Adrenal gland (tissue), 5 donors: ENCODE data around the gene STX18.

ENCODE experiments used
- POLR2A ChIP-seq, 2 donors: fragments of 450-650 bp; IDR thresholded peaks; one replicate each; pipeline ENCODE4 v1.6.1; 2017; ENCODE audit warnings: antibody characterized with exemption in 2 of 2, mild to moderate bottlenecking in 2 of 2, moderate library complexity in 1 of 2
- TF ChIP-seq, protein P1 (sequence below), 6 experiments: fragments of 450-650 bp in 4 of 6; fragments of 200-600 bp in 2 of 6; sonication (generic) in 1 of 6; IDR thresholded peaks; 1 replicate in 5 of 6; 2 replicates in 1 of 6; pipeline versions ENCODE4 v1.5.1 to v1.8.0; 2016 to 2021; ENCODE audit warnings: antibody characterized with exemption in 6 of 6, mild to moderate bottlenecking in 2 of 6, moderate library complexity in 1 of 6
- donor health status: DM: no; HTN: no; CAD: no.

- TF ChIP-seq, protein P1, sequence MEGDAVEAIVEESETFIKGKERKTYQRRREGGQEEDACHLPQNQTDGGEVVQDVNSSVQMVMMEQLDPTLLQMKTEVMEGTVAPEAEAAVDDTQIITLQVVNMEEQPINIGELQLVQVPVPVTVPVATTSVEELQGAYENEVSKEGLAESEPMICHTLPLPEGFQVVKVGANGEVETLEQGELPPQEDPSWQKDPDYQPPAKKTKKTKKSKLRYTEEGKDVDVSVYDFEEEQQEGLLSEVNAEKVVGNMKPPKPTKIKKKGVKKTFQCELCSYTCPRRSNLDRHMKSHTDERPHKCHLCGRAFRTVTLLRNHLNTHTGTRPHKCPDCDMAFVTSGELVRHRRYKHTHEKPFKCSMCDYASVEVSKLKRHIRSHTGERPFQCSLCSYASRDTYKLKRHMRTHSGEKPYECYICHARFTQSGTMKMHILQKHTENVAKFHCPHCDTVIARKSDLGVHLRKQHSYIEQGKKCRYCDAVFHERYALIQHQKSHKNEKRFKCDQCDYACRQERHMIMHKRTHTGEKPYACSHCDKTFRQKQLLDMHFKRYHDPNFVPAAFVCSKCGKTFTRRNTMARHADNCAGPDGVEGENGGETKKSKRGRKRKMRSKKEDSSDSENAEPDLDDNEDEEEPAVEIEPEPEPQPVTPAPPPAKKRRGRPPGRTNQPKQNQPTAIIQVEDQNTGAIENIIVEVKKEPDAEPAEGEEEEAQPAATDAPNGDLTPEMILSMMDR (IDR thresholded peaks at IDR 0.05) = no peak
- TF ChIP-seq POLR2A (IDR thresholded peaks at IDR 0.05) = no peak
Observed at GRCh38 chr4:4496592-4497372, 45.1 kb downstream of the STX18 start.
